PC-3 (cell line): ENCODE measurements around the gene DHRS3. TPM values are rescaled to one million over a fixed set of nuclear protein-coding genes. Genes with fewer than 3 reads are reported as not detected.
"Not testable (repeated sequence)": the region's sequence is repeated elsewhere in the genome, so short reads cannot be mapped to it uniquely, and the experiment has no call there.

Experiments used
- ATAC-seq: fragments of 200-7000 bp; cut with Tn5 transposase; 2 replicates; pipeline ENCODE4 v1.9.1; 2020; ENCODE audit warnings: mild to moderate bottlenecking, moderate library complexity
- BruUV-seq: library from RNA; stranded (reverse); fragments of 400-500 nt; replicated peaks from 2 replicates; lab custom pipeline; 2021; lab: Mats Ljungman, UMichigan
- CTCF ChIA-PET: fragments of 300-600 bp; sonication (Branson Sonifier 250); formaldehyde crosslinking; loops from one replicate; lab custom pipeline; 2022; ENCODE audit warnings: antibody characterized with exemption; lab: Charles Lee
- POLR2A ChIA-PET: fragments of 300-600 bp; sonication (Branson Sonifier 250); formaldehyde crosslinking; loops from one replicate; lab custom pipeline; 2022; ENCODE audit warnings: antibody characterized with exemption; ENCODE audit not compliant: unreplicated experiment; lab: Charles Lee
- DNase-seq: peaks from one replicate; pipeline ENCODE4 v3.0.0-alpha.2; 2015
- H2AFZ ChIP-seq: fragments of 300-600 bp; sonication (generic); 2 replicates; pipeline ENCODE4 v1.6.0; 2016; ENCODE audit warnings: antibody characterized with exemption, low read length
- H3F3A ChIP-seq: fragments of 300-600 bp; sonication (generic); one replicate; pipeline ENCODE4 v1.6.0; 2017; ENCODE audit warnings: antibody characterized with exemption, low read length, control low read depth, mild to moderate bottlenecking; ENCODE audit not compliant: unreplicated experiment
- H3K27ac ChIP-seq: fragments of 300-600 bp; sonication (generic); 2 replicates; pipeline ENCODE4 v1.5.1; 2016; ENCODE audit warnings: mild to moderate bottlenecking, low read length
- H3K27me3 ChIP-seq: fragments of 300-600 bp; sonication (generic); 2 replicates; pipeline ENCODE4 v1.6.1; 2016; ENCODE audit warnings: low read length, mixed read lengths
- H3K36me3 ChIP-seq: fragments of 300-600 bp; sonication (generic); 2 replicates; pipeline ENCODE4 v1.6.1; 2016; ENCODE audit warnings: low read depth, mixed run types, low read length, mixed read lengths
- H3K4me1 ChIP-seq: fragments of 300-600 bp; sonication (generic); 2 replicates; pipeline ENCODE4 v1.5.1; 2016; ENCODE audit warnings: low read length; ENCODE audit not compliant: insufficient read depth
- H3K4me2 ChIP-seq: fragments of 300-600 bp; sonication (generic); 2 replicates; pipeline ENCODE4 v1.6.0; 2016; ENCODE audit warnings: low read length
- H3K4me3 ChIP-seq: fragments of 300-600 bp; sonication (generic); 2 replicates; pipeline ENCODE4 v1.5.1; 2016; ENCODE audit warnings: mild to moderate bottlenecking, low read length, mixed read lengths
- H3K79me2 ChIP-seq: fragments of 300-600 bp; sonication (generic); 2 replicates; pipeline ENCODE4 v1.6.1; 2017; ENCODE audit warnings: low read length, mixed read lengths
- H3K9ac ChIP-seq: fragments of 300-600 bp; sonication (generic); 2 replicates; pipeline ENCODE4 v1.6.0; 2016; ENCODE audit warnings: mild to moderate bottlenecking, low read length
- H3K9me2 ChIP-seq: fragments of 300-600 bp; sonication (generic); replicated peaks from 2 replicates; pipeline ENCODE4 v1.6.1; 2016; ENCODE audit warnings: mixed run types, low read length, mixed read lengths
- H3K9me3 ChIP-seq: fragments of 300-600 bp; sonication (generic); 2 replicates; pipeline ENCODE4 v1.6.1; 2016; ENCODE audit warnings: low read length, mixed read lengths
- H4K20me1 ChIP-seq: fragments of 300-600 bp; sonication (generic); 2 replicates; pipeline ENCODE4 v1.6.1; 2016; ENCODE audit warnings: low read length, mixed read lengths
- EZH2 ChIP-seq: fragments of 300-600 bp; sonication (generic); IDR thresholded peaks from one replicate; pipeline ENCODE4 v1.6.1; 2017; ENCODE audit warnings: antibody characterized with exemption, mild to moderate bottlenecking, low read length; ENCODE audit not compliant: unreplicated experiment
- EZH2phosphoT487 ChIP-seq: fragments of 300-600 bp; sonication (generic); IDR thresholded peaks from 2 replicates; pipeline ENCODE4 v1.6.1; 2018; ENCODE audit warnings: mild to moderate bottlenecking, antibody characterized with exemption, low read length, borderline replicate concordance
- intact Hi-C: fragments of 100-400 bp; cut with micrococcal nuclease; formaldehyde crosslinking; loops from 2 replicates; pipeline ENCODE4 v1.9.0; 2023
- total RNA-seq: library from RNA; depleted of rRNA; stranded (reverse); fragments of >200 nt; gene quantifications from 2 replicates; pipeline ENCODE4 v1.2.3, GENCODE V29; 2014
- TF ChIP-seq, protein P1 (sequence below): fragments of 300-600 bp; sonication (generic); conservative IDR thresholded peaks from 2 replicates; pipeline ENCODE4 v1.5.1; 2017; ENCODE audit warnings: antibody characterized with exemption, low read depth, mild to moderate bottlenecking, low read length

The DHRS3 gene
- total RNA-seq, 1 experiment from 2014 or later, result 105 TPM

DNA sequence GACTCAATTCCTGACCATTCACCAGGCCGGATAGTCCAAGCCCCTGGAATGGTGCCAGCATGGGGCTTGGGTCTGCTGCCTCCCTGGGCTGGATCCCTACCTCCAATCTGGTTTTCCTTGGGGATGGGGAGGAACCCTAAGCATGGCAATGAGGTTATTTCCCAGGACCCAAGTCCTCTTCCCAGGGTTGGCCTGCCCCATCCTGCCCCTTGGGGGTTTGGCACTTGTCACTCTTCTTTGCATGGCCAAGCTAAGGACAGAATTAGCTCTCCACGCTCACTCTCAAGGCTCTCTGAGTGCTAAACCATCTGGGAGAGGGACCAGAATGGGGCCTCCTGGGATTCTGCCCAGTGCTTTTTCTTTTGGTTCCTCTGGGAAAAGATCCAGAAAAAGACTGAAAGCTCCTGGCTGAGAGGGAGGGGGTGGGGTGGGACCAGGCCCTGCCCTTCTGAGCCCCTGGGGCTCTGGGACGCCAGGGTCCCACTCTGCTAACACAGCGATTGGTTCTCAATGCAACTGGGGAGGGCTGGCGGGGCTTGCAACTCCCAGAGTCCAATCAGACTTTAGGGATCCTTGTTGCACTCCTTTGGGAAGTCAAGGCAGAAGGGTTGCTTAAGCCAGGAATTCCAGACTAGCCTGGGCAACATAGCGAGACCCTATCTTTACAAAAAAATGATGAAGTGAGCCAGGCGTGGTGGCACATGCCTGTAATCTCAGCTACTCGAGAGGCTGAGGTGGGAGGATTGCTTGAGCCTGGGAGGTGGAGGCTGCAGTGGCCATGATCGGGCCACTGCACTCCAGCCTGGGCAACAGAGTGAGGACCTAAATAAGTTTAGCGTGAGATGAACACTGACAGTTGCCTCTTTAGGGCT is 52.7 kb downstream of the DHRS3 start:
- peaks cover 4% of the 10 kb centered on the region; the same call in 1 of the 2 replicates for H3K9me3 ChIP-seq
- no peaks in the 10 kb centered on the region for H3K9me2 ChIP-seq
- CTCF ChIA-PET, result no interaction called here
- POLR2A ChIA-PET, result no interaction called here
- H3K9ac ChIP-seq, result no peak overlapping the region
- no peak overlapping the region for H3K4me3 ChIP-seq
- H3K36me3 ChIP-seq, result peaks cover 10% of the 10 kb centered on the region
- BruUV-seq, result no TSS peak
- no peaks in the 10 kb centered on the region for H3K4me1 ChIP-seq
- H4K20me1 ChIP-seq, result no peaks in the 10 kb centered on the region
- no peaks in the 10 kb centered on the region for H3K79me2 ChIP-seq
- TF ChIP-seq EZH2phosphoT487 (no peak), EZH2 (no peak)
- TF ChIP-seq, protein P1, sequence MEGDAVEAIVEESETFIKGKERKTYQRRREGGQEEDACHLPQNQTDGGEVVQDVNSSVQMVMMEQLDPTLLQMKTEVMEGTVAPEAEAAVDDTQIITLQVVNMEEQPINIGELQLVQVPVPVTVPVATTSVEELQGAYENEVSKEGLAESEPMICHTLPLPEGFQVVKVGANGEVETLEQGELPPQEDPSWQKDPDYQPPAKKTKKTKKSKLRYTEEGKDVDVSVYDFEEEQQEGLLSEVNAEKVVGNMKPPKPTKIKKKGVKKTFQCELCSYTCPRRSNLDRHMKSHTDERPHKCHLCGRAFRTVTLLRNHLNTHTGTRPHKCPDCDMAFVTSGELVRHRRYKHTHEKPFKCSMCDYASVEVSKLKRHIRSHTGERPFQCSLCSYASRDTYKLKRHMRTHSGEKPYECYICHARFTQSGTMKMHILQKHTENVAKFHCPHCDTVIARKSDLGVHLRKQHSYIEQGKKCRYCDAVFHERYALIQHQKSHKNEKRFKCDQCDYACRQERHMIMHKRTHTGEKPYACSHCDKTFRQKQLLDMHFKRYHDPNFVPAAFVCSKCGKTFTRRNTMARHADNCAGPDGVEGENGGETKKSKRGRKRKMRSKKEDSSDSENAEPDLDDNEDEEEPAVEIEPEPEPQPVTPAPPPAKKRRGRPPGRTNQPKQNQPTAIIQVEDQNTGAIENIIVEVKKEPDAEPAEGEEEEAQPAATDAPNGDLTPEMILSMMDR, result no peak
- no peak overlapping the region for H2AFZ ChIP-seq
- intact Hi-C loops, result no loop called here
- no peak for ATAC-seq
- no peak for DNase-seq
- H3F3A ChIP-seq, result no peaks in the 10 kb centered on the region
- H3K27me3 ChIP-seq, result no peaks in the 10 kb centered on the region
- H3K27ac ChIP-seq, result no peak overlapping the region
- no peak overlapping the region for H3K4me2 ChIP-seq

DNA sequence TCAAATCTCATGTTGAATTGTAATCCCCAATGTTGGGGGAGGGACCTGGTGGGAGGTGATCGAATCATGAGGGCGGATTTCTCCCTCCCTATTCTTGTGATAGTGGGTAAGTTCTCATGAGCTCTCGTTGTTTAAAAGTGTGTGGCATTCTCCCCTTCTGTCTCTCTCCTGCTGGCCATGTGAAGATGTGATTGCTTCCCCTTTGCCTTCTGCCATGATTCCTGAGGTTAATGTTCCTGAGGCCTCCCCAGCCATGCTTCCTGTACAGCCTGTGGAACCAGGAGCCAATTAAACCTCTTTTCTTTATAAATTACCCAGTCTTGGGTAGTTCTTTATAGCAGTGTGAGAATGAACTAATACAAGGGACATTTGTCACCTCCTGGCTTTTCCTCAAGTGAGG is 53.8 kb downstream of the DHRS3 start:
- H2AFZ ChIP-seq, intact Hi-C loops, H3K9ac ChIP-seq, H3K27me3 ChIP-seq, H3K79me2 ChIP-seq, H3K27ac ChIP-seq, H3K9me3 ChIP-seq, H3K36me3 ChIP-seq, H4K20me1 ChIP-seq, H3K4me1 ChIP-seq, ATAC-seq, CTCF ChIA-PET, H3K4me2 ChIP-seq, BruUV-seq, H3F3A ChIP-seq, H3K4me3 ChIP-seq, POLR2A ChIA-PET, H3K9me2 ChIP-seq, DNase-seq: not testable (repeated sequence)

DNA sequence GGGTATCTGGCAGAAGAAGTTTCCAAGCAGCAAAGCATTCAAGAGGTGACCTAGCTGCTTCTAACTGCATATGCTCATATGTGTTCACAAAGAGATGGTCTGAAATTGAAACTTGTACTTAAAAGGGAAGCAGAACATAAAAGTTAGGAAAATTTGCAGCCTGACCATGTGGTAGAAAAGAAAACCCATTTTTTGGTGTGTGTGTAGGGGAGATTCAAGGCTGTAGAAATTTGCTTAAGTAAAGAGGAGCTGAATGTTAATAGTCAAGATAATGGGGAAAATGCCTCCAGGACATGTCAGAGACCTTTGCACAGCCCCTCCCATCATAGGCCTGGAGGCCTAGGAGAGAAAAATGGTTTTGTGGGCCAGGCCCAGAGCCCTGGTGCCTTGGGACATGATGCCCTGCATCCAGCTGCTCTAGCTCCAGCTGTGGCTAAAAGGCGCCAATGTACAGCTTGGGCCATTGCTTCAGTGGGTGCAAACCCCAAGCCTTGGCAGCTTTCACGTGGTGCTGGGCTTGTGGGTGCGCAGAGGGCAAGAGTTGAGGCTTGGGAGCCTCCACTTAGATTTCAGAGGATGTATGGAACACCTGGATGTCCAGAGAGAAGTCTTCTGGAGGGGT is 54.9 kb downstream of the DHRS3 start:
- H3K27ac ChIP-seq, result no peak overlapping the region
- DNase-seq (no peak), ATAC-seq (no peak)
- H3K36me3 ChIP-seq, result peaks cover 7% of the 10 kb centered on the region
- no peak overlapping the region for H3K4me3 ChIP-seq
- POLR2A ChIA-PET, result interaction anchor here (0.6 kb wide), 1 partner anchor 54 kb away, joined by 3 read pairs; no protein-coding TSS in a partner anchor
- H3K9me3 ChIP-seq, result peaks cover 4% of the 10 kb centered on the region; the same call in 1 of the 2 replicates
- CTCF ChIA-PET, result no interaction called here
- H2AFZ ChIP-seq, result no peak overlapping the region
- intact Hi-C loops, result no loop called here
- H3K9ac ChIP-seq, result no peak overlapping the region
- no peaks in the 10 kb centered on the region for H3K4me1 ChIP-seq
- H3K4me2 ChIP-seq, result no peak overlapping the region
- no peak for TF ChIP-seq EZH2
- no peak for TF ChIP-seq EZH2phosphoT487
- TF ChIP-seq, protein P1, result no peak
- H3F3A ChIP-seq, result no peaks in the 10 kb centered on the region
- H3K9me2 ChIP-seq, result no peaks in the 10 kb centered on the region
- BruUV-seq, result no TSS peak
- no peaks in the 10 kb centered on the region for H3K79me2 ChIP-seq
- H4K20me1 ChIP-seq, result no peaks in the 10 kb centered on the region
- H3K27me3 ChIP-seq, result no peaks in the 10 kb centered on the region
